ENCODE measurements around the gene TASP1.

GRCh38 chr20:13452470-13453124 lies 186.1 kb downstream of the TASP1 start:
- TF ChIP-seq CTCF (IDR thresholded peaks at IDR 0.05 in 8 of 11, conservative IDR thresholded peaks at IDR 0.05 in 3 of 11), result no peak
- no peak for TF ChIP-seq POLR2A (IDR thresholded peaks at IDR 0.05)

Data from spleen (tissue), 7 donors.